Skin of body (tissue), 2 donors: Measurements from ENCODE around the gene HESX1. TPM values are rescaled to one million over a fixed set of nuclear protein-coding genes. Genes with fewer than 3 reads are reported as not detected.

Experiments
- DNase-seq: peaks from one replicate; lab custom pipeline; 2025; lab: John Stamatoyannopoulos, UW
- total RNA-seq: library from RNA; depleted of rRNA; stranded (reverse); fragments of >200 nt; gene quantifications from one replicate; pipeline ENCODE4 v1.2.3, GENCODE V29; 2014

HESX1 gene
- 0.89 TPM for total RNA-seq

DNA sequence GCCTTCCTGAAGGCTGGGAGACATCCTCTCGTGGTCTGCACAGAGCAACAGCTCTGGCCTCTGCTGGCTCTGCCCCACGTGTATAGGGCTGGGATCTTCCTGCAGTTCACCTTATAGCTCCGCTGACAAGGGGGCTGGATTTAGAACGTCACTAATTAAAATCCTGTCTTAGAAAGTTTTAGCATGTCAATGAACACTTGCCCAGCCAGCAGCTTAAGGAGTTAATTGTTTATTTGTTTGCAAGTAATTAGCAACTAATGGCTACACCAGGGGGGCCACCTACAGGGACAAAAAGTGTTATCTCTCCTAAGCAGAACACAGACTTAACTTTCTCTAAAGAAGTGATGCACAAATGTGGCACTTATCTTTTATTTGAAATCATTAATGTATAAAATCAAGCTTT lies at the start of gene HESX1:
Gene HESX1, minus strand, starts transcription at position 84 of the 403 bp plus-strand sequence. Its CDS starts 60 bp downstream, at position 24.
- DNase-seq: no peak

DNA sequence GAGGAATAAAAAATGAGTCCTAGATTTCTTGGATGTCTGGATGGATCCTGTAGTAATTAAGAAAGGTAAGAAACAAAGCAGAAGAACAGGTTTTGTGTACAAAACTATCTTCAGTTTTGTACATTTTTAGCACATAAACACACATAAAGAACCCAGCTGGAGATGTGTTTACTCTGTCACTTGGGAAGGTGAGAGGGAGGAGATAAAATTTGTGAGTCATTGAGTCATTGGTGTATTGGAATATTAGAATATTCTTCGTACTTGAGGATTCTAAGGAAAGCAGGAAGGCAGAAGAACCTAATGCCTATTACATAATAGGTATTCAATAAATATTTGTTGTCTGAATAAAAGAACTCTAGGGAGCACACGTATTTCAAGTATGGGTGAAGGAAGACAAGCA lies 45.2 kb upstream of the HESX1 start:
- no peak for DNase-seq

DNA sequence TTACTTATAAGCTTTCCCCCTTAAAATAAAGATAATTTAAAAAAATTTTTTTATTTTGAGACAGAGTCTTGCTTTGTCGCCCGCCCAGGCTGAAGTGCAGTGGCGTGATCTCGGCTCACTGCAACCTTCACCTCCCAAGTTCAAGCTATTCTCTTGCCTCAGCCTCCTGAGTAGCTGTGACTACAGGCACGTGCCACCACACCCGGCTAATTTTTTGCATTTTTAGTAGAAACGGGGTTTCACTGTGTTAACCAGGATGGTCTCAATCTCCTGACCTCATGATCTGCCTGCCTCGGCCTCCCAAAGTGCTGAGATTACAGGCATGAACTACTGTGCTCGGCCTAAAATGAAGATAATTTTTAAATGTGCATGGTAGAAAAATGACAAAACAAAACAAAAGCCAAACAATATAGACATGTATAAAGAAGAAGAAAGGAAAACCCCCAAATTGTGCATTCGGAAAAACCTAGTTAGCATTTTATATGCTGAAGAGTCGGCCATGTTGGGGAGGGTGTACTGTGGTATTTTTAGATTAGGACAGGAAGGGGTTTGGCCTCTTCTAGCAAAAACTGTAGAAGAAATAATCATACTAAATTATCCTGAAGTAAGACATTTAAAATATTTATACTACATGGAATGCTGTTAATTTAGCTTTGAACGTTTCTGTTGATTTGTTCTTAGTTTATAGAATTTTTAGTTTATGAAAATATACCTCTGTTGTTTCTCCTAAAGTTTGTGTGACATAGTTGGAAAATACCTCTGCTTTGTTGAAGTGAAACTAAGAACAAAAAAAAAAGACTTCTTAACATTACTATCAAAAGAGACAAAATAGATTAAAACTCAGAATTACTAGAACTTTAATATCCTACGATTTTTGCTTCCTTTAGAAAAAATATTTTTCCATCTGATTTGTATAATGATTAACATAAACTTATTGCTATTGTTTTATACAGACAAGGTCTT lies 35.1 kb upstream of the HESX1 start:
- DNase-seq: no peak

DNA sequence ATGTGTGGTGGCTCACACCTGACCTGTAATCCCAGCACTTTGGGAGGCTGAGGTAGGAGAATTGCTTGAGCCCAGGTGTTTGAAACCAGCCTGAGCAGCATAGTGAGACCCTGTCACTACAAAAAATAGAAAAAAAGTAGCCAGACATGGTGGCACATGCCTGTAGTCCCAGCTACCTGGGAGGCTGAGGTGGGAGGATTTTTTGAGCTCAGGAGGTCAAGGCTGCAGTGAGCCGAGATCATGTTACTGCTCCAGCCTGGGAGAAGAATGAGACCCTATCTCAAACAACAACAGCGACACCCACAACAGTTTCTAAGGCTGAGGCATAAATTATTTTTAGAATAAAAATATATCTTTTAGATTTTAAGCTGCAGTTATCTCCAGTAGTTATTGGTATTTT lies 34.0 kb upstream of the HESX1 start:
- no peak for DNase-seq

DNA sequence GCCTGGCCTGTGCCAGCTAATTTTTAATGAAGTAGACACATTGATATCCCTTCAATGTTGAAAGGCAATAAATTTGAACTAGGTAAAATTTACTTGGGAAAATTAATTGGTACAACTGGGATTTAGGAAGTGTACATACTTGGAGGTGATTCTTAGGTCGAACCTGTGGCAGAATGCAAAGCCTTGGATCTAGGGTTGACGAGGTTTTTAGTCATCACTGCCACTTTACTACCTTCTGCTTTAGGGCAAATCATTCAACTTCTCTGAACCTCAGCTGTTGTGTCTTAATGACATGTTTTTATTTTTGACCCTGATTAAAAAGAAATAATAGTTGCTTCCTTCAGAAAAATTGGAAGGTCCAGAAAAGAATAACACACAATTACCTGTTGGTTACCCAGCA lies 30.2 kb upstream of the HESX1 start:
- DNase-seq: no peak

DNA sequence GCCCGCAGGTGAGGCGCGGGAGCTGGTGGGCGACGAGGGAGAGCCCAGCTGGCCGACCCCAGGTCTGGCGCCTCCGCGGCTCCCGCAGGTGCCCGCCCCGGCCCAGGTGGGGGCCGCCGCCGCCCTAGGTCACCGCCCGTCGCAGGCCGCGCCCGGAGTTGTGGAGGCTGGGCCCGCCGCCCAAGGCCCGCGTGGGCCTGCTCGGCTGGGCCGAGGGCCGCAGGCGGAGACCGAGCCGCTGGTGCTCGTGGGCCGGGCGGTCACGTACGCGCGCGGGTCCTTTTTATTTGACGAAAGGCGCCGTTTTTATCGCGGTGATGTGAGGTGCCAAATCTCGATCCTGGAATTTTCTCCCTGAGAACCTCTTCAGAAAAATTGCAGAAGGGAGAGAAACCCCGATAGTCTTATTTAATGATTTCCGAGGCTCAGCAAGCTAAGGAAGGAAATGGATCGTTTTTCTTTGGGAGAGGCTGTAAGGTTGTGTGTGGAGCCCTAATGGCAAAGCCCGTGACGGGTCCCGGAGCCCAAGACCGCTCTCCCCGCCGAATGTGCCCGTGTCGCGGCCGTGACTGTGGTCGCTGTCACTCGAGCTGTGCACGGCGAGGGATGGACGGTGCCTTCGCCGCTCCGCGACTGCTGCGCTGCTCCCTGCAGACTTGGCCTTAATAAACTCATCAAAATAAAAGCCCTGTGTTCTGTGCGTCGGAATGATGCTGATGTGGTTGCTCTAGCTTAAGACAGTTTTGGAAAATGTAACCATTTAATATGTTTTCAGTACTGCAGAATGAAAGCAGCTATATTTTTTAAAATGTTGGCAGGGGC lies 28.4 kb upstream of the HESX1 start:
- peak; percentile 85 for DNase-seq

DNA sequence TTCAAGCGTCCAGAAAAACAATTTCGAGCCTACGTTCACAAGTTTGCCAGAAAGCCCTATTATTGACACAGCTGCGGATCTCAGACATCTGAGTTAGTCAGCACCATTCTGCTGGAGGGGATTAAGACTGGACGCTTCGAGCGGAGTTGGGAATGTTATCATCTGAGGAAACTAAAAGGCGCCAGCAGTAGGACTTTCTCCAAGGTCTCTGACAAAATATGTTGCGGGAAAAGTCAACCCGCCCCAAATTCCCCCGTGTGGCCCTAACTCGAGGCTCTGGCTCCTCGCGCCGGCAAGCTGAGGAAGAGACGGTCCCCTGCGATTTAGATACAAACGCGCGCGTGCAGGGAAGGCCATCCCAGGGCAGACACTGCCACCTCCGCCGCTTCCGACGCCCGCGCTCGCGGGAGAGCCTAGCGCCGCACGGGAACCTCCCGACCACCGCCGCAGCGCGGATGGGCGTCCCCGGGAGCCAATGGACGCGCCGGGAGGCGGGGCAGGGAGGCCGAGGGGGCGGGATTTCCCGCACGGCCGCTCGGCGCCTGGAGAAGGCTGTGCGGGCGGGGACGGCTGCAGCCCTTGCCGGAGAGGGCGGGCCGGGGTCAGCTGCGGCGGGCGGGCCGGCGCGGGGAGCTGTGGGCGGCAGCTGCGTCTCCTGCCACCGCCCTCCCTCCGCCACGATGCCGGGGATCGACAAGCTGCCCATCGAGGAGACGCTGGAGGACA lies 27.6 kb upstream of the HESX1 start, which contains the start of gene APPL1:
Gene APPL1, plus strand, starts transcription at position 526 of the 726 bp plus-strand sequence. Its CDS starts 155 bp downstream, at position 681.
- peak; percentile 90 for DNase-seq

DNA sequence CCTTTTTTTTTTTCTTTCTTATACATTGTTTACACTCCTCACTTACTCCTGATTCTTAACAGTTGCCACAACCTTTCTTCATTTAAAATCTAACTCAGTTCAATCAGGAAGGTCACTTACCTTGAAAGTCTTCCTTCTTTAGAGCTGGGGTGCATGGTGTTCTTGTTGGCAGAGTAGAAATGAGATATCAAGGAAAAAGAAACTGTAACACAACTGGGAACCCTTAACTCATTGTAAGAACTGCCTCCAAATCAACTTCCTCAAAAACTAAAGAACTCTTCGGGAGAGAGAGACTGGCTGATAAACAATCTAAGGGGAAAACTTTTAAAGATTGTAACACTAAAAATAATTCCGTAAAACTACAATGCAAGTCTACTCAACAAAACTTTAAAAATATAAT lies 26.4 kb upstream of the HESX1 start:
- no peak for DNase-seq

DNA sequence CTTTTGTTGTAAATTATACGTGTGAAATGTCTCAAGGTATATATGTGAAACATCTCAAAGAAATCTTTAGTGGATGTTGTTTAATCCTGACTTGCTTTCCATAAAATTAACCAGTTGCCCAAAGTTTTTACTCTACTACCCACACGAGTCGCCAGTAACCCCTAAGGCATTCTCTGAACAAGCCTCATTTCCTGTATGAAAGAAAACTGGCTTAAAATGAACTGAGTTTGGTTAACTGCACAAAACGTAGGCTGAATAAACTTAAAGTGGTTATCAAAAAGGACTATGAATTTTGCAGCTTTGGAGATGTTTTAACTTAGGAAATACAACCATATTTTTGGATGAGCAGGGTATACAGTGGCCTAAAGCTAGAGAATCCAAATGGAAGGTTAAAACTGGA lies 25.1 kb upstream of the HESX1 start:
- no peak for DNase-seq

DNA sequence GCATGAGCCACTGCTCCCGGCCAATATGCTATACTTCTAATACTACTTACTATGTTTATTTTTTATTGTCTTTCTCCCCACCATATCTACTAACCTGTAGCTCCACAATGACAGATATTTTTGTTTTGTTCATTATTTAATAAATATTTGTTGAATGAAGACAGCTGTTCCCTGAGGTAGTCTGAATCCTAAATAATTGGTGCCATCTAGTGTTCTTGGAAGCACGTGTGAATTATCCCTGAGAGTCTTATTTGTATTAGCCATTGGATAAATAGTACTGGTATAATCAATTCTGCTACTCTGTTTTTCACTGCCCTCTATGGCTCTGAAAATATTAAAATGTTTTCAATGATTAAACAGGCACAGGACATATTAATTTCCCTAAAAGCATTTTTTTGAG lies 22.1 kb upstream of the HESX1 start:
- peak; percentile 68 for DNase-seq

DNA sequence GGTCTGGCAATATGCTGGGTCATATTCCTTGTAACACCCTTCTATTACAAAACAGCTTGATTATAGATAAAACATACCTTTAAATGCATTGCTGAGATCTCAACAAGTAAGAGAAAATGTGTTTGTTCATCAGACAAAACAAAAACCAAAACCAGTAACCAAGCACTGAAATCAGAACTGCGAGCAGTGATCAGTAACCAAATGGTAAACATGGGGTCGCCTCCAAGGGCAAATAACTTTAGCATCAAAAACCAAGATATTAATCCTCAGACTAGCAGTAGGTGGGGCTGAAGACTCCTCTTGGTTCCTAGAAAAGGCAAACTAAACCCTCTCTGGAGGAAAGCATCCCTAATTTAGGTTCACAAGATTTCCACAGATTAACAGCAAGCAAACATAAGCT lies 6.6 kb upstream of the HESX1 start:
- DNase-seq: no peak

DNA sequence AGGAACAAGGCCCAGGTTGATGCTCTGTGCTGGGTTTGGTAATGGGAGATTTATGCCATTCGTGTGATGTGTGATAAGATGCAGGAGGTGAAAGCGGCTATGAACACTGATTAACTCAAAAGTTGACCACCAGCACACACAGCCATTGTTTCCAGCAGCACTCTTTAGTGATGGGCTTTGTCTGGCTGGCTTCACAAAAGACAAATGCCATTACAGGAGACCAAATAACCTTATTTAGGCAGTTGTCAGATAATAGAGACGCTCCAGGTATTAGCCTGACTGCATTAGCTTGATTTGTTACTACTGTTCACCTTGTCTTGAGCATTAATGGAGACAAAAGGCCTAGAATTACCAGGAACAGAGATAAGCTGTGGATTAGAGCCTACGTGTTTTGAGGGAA lies 5.1 kb downstream of the HESX1 start:
- DNase-seq: no peak

DNA sequence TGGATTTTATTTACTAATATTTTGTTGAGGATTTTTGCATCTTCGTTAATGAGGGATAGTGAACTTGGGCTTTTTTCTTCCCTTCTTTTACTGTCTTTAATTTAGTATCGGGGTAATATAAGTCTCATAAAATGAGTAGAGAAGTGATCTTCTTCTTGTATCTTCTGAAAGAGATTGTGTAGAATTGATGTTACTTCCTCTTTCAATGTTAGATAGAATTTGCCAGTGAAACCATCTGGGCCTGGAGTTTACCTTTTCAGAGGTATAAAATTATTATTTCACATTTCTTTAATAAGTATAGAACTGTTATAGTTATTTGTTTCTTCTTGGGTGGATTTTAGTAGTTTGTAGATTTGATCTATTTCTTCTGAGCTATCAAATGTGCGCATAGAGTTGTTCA lies 7.8 kb downstream of the HESX1 start:
- no peak for DNase-seq

DNA sequence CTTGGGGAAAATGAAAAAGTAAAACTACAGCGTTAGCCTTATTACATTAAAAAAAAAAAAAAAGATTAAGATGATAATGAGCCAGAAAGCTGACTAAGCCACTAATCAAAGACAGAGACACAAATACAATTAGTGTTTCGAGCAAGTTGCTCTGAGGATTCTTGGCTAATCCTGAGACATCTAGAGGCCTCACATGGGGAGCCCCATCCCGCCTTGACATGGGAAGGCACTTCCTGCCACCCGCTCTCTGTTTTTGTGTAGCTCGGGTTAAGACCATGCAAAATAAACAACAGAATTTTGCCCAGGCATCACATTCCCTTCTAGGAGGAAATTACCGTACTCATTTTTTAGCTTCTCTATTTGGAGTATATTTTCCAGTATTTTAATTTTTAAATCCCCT lies 15.3 kb downstream of the HESX1 start:
- DNase-seq: peak; percentile 59

DNA sequence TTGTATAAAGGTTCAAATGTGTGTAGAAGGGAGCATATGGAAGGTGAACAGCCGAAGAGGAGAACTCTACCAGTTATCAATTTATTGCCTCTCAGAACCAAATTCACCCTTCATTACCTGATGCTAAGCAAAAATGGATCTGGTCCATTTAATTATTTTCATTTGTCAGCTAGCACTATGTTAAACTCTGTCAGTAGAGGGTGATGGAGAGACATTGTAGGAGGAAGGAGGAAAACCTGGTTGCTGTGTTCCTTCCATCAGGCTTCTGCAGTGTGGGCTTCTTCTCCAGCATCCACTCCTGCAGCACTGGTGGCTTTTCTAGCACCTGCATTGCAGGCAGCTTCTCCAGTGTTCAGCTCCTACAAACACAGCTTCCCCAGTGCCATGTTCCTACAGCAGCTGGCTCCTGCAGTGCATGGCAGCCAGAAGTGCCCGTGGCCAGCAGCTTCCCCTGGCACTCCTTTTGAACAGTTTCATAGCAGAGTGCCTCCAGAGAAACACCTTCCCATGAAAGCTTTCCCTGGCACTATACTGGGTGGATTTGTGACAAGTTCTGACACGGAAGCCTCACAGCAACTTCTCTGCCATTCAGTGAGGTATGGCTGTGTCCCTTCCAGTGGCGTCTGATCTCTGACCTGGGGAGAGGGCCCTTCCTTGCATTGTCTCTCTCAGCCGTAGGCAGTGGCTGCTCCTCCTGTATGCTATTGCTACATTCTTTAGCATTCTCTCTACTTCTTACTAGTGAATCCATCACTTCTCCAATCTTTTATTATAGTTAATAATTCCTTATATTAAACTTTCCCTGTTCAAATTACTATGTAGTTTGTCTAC lies 20.0 kb downstream of the HESX1 start:
- DNase-seq: no peak

DNA sequence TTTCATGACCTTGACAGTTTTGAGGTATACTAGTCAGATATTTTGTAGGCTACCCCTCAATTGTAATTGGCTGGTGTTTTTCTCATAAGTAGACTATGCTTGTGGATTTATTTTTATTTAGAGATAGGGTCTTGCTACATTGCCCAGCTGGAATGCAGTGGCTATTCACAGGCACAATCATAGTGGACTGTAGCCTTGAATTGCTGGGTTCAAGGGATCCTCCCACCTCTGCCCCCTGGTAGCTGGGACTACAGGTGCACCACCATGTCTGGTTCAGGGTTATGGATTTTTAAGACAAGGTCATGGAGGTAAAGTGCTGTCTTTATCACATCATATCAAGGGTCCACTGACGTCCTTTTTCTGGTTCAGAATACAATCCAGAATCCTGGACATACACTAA lies 23.7 kb downstream of the HESX1 start:
- no peak for DNase-seq

DNA sequence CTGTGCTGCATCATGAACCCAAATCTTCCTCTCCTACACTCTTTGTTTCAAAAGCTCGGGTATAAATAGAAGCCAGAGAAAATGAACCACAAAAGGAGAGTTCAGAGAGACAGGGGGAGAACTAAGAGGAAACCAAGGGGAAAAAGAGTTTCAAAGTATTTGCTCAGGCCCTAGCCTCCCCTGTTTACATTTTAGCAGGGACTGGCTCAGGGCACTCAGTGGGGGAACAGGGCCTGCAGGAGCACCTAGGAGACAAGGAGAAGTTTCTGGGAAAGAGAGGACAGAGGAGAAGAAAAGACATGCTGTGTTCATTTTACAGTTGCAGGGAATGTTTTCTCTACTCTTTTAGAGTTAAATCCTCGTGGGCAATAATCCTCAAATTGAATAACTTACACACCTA lies 26.1 kb downstream of the HESX1 start:
- DNase-seq: no peak

DNA sequence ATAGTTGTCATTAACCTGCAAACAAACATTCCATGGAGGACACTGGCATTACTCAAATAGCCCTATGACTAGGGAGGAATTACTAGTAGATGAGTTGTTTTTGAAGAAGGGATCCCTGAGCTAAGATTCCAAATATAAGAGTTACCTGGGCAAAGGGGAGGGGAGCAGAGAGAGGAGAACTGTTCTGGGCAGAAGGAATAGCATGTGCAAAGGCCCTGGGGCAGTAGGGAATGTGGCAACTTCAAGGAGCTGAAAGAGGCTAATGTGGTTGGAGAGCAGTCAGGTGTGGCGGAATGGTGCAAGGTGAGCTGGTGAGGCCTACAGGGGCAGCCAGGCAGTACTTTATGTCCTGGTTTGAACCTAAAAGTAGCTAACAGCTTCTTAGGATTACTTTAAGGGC lies 28.8 kb downstream of the HESX1 start:
- no peak for DNase-seq

DNA sequence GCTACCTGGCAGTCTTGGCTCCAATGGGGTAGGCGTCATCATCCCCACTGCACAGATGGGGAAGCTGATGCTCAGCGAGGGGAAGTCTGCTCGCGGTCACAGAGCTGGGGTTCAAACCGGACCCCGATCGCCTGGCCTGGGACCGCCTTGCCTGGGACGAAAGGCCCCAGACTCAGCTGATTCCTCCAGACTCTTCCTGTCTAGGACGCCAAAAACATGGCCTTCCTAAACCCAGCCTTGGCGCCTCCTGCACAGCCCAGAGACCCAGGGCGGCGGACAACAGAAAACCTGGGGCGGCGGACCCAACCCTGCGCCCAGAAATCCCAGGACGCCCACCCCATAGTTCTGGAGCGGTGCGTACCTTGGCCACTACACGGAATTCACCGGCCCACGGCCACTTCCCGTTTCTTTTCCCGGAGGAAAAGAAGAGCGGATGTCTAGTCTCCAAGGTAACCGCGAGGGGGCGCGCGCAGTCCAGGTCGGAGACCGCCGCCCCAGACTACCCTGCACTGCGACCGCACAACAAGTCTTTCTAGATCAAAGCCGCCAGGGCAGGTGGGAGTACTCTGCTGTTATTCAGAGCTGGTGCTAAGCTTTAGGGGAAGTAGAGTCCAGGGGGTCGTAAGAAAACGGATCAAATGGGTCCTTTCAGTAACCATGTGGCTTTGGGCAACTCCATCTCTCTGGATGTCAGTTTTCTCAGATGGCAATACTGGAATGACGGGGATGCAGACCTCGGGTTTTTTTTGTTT lies 29.7 kb downstream of the HESX1 start:
- DNase-seq: no peak

DNA sequence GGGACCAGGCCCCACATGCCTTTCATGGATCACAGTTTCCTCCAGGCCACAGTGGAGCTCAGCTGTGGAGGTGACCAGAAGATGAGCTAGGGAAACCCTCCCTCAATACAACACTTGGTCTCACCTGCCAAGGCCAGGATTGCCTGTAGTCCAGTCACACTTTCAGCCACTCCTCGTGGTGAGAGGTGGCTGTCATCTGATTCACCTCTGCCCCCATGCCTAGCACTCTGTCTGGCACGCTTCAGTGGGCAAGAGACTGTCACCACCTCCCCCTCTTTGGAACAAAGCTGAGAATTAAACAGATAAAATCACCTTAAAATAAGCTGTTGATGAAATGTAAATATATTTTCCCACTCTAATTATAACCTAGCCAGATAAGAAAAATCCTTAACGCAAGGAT lies 30.7 kb downstream of the HESX1 start:
- DNase-seq: no peak
